CD4-positive, alpha-beta T cell (primary cell): ENCODE results near the gene PAWR. TPM values are rescaled to one million over a fixed set of nuclear protein-coding genes. Genes with fewer than 3 reads are reported as not detected.

ENCODE experiments used
- ATAC-seq: fragments of 200-7000 bp; cut with Tn5 transposase; one replicate; pipeline ENCODE4 v1.10.0; 2022; ENCODE audit warnings: mild to moderate bottlenecking; ENCODE audit not compliant: poor library complexity
- CTCF ChIA-PET: fragments of 350-600 bp; sonication (Branson Sonifier 250); formaldehyde crosslinking; loops from one replicate; lab custom pipeline; 2021; ENCODE audit warnings: antibody characterized with exemption, inconsistent platforms; lab: Charles Lee
- POLR2A ChIA-PET: fragments of 350-600 bp; sonication (Branson Sonifier 250); formaldehyde crosslinking; loops from one replicate; lab custom pipeline; 2021; ENCODE audit warnings: antibody characterized with exemption, inconsistent platforms; lab: Charles Lee
- DNase-seq, 14 experiments: peaks; one replicate each; pipeline ENCODE4 v3.0.0-alpha.2; 2013 to 2020; ENCODE audit warnings: mixed read lengths in 2 of 14
- H3K27ac ChIP-seq, 2 donors: one replicate each; pipeline versions ENCODE4 v1.5.1 to v1.7.0; 2013; ENCODE audit warnings: low read length in 2 of 2, low read depth in 1 of 2, mild to moderate bottlenecking in 1 of 2
- H3K27me3 ChIP-seq, 2 experiments: 1 replicate in 1 of 2; 2 replicates in 1 of 2; pipeline versions ENCODE4 v1.6.1 to v1.7.0; 2013; ENCODE audit warnings: low read length in 2 of 2, control low read depth in 1 of 2, mild to moderate bottlenecking in 1 of 2, moderate library complexity in 1 of 2; ENCODE audit not compliant: insufficient read depth in 2 of 2, control insufficient read depth in 1 of 2
- H3K36me3 ChIP-seq: one replicate; pipeline ENCODE4 v1.6.1; 2013; ENCODE audit warnings: low read length, control low read depth; ENCODE audit not compliant: insufficient read depth
- H3K4me1 ChIP-seq: one replicate; pipeline ENCODE4 v1.6.1; 2013; ENCODE audit warnings: low read length, control low read depth; ENCODE audit not compliant: insufficient read depth
- H3K4me3 ChIP-seq: one replicate; pipeline ENCODE4 v1.5.1; 2013; ENCODE audit warnings: mild to moderate bottlenecking, low read length, moderate library complexity
- H3K9me3 ChIP-seq, 2 experiments: 1 replicate in 1 of 2; 2 replicates in 1 of 2; pipeline versions ENCODE4 v1.6.1 to v1.7.0; 2013; ENCODE audit warnings: low read length in 2 of 2, mild to moderate bottlenecking in 2 of 2, control low read depth in 1 of 2, moderate library complexity in 1 of 2; ENCODE audit not compliant: control insufficient read depth in 1 of 2, insufficient read depth in 1 of 2
- H3K27ac Mint-ChIP-seq: one replicate; pipeline ENCODE4 v1.8.0; 2020; ENCODE audit warnings: mixed read lengths
- H3K27me3 Mint-ChIP-seq: one replicate; pipeline ENCODE4 v1.8.0; 2021; ENCODE audit warnings: mixed read lengths
- H3K36me3 Mint-ChIP-seq: one replicate; pipeline ENCODE4 v1.8.0; 2021; ENCODE audit warnings: low read depth, mixed read lengths
- H3K4me1 Mint-ChIP-seq: one replicate; pipeline ENCODE4 v1.8.0; 2021; ENCODE audit warnings: low read depth, mixed read lengths
- H3K4me3 Mint-ChIP-seq: one replicate; pipeline ENCODE4 v1.8.0; 2020; ENCODE audit warnings: mild to moderate bottlenecking, mixed read lengths
- H3K9me3 Mint-ChIP-seq: one replicate; pipeline ENCODE4 v1.8.0; 2020; ENCODE audit warnings: mixed read lengths
- intact Hi-C, 2 experiments: fragments of 100-400 bp; cut with DNase I in 1 of 2; cut with micrococcal nuclease in 1 of 2; formaldehyde crosslinking; loops; one replicate each; pipeline versions ENCODE4 v1.15.1 to v1.9.0; 2023 to 2025; cut with DNase I, micrococcal nuclease
- total RNA-seq, 174 experiments: library from RNA in 2 of 174; stranded (reverse) in 2 of 174; gene quantifications; one replicate each; pipeline ENCODE4 v1.2.3 and lab custom pipeline; 2021 to 2026
- TF ChIP-seq, protein P1 (sequence below): fragments of 200-600 bp; IDR thresholded peaks from one replicate; pipeline ENCODE4 v1.8.0; 2022; ENCODE audit warnings: antibody characterized with exemption, mild to moderate bottlenecking

Gene PAWR
- total RNA-seq, 2 experiments from 2014 or later: 1.6 to 3.2 TPM

DNA sequence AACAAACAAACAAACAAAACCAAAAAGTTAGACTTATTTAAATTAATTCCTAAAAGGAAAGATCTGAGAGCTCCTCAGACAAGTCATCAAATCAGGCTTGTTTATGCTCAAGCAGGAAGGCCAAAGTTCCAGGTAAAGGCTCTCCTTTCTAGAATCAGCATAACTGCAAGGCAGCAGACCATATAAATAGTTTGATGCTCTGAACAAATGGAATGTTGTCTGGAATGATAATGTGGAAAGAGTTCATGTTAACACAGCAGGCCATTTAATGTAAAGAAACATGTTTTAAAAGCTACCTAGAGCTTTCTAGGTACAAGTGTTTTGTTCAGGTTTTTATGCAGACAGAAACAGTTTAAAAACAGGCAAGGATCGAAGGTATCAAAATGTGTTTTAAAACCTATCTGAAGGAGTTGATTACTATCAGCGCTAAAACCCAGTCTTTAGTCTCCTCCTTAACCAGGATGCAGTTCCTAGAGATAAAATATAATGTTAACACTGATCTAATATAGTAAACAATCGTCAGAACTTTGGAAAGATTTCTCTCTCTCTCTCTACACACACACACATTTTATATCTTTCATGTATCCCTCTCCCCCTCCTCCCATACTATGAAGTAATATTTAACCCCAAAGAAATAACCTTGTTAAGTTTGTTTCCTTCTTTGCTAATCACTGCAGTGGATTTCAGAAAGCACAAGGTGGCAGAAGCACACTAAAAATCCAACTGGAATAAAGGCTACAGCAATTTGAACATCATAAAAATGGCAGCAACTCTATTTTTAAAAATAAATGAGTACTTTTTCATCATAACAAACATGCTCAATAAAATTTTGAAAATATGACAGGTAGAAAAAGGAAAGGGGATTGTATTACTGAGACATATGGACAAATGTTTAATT, 135.5 kb downstream of the PAWR start:
- Histone ChIP-seq H3K27me3 (no peaks in the 10 kb centered on the region), H3K27ac (no peak overlapping the region), H3K36me3 (no peaks in the 10 kb centered on the region), H3K9me3 (peaks cover 0 to 4% of the 10 kb centered on the region in 2 experiments), H3K4me3 (no peak overlapping the region), H3K4me1 (no peaks in the 10 kb centered on the region)
- H3K9me3 Mint-ChIP-seq: no peaks in the 10 kb centered on the region
- ChIA-PET CTCF (no interaction called here), POLR2A (no interaction called here)
- TF ChIP-seq, protein P1, sequence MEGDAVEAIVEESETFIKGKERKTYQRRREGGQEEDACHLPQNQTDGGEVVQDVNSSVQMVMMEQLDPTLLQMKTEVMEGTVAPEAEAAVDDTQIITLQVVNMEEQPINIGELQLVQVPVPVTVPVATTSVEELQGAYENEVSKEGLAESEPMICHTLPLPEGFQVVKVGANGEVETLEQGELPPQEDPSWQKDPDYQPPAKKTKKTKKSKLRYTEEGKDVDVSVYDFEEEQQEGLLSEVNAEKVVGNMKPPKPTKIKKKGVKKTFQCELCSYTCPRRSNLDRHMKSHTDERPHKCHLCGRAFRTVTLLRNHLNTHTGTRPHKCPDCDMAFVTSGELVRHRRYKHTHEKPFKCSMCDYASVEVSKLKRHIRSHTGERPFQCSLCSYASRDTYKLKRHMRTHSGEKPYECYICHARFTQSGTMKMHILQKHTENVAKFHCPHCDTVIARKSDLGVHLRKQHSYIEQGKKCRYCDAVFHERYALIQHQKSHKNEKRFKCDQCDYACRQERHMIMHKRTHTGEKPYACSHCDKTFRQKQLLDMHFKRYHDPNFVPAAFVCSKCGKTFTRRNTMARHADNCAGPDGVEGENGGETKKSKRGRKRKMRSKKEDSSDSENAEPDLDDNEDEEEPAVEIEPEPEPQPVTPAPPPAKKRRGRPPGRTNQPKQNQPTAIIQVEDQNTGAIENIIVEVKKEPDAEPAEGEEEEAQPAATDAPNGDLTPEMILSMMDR: no peak
- H3K36me3 Mint-ChIP-seq: no peaks in the 10 kb centered on the region
- DNase-seq (peak in 2 of 14 experiments; percentile 3 to 16), ATAC-seq (no peak)
- H3K27ac Mint-ChIP-seq: no peak overlapping the region
- H3K4me1 Mint-ChIP-seq: no peaks in the 10 kb centered on the region
- intact Hi-C loops: loop anchor here in 1 of 2 experiments (5.0 to 10.0 kb wide), 2 partner anchors 182 to 630 kb away; no protein-coding TSS in a partner anchor
- H3K27me3 Mint-ChIP-seq: no peaks in the 10 kb centered on the region
- H3K4me3 Mint-ChIP-seq: no peak overlapping the region

DNA sequence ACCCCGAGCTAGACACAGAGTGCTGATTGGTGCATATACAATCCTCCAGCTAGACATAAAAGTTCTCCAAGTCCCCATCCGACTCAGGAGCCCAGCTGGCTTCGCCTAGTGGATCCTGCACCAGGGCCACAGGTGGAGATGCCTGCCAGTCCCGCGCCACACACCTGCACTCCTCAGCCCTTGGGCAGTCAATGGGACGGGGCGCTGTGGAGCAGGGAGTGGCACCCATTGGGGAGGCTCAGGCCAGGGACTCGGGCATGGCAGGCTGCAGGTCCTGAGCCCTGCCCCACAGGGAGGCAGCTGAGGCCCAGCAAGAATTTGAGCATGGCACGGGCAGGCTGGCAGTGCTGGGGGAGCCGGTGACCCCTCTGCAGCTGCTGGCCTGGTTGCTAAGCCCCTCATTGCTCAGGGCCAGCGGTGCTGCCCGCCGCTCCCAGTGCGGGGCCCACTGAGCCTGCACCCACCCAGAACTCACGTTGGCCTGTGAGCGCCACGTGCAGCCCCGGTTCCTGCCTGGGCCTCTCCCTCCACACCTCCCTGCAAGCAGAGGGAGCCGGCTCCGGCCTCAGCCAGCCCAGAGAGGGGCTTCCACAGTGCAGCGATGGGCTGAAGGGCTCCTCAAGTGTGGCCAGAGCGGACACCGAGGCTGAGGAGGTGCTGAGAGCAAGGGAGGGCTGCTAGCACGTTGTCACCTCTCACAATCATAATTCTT, 136.7 kb downstream of the PAWR start:
- POLR2A ChIA-PET: no interaction called here
- Histone ChIP-seq H3K27me3 (no peaks in the 10 kb centered on the region), H3K36me3 (no peaks in the 10 kb centered on the region), H3K27ac (no peak overlapping the region), H3K4me1 (no peaks in the 10 kb centered on the region), H3K9me3 (peaks cover 0 to 4% of the 10 kb centered on the region in 2 experiments), H3K4me3 (no peak overlapping the region)
- CTCF ChIA-PET: no interaction called here
- H3K27me3 Mint-ChIP-seq: no peaks in the 10 kb centered on the region
- no peaks in the 10 kb centered on the region for H3K36me3 Mint-ChIP-seq
- H3K4me3 Mint-ChIP-seq: no peak overlapping the region
- TF ChIP-seq, protein P1: no peak
- H3K4me1 Mint-ChIP-seq: no peaks in the 10 kb centered on the region
- intact Hi-C loops: loop anchor here in 1 of 2 experiments (10.0 kb wide), 1 partner anchor 631 kb away; no protein-coding TSS in a partner anchor
- DNase-seq (no peak), ATAC-seq (no peak)
- no peaks in the 10 kb centered on the region for H3K9me3 Mint-ChIP-seq
- H3K27ac Mint-ChIP-seq: no peak overlapping the region

DNA sequence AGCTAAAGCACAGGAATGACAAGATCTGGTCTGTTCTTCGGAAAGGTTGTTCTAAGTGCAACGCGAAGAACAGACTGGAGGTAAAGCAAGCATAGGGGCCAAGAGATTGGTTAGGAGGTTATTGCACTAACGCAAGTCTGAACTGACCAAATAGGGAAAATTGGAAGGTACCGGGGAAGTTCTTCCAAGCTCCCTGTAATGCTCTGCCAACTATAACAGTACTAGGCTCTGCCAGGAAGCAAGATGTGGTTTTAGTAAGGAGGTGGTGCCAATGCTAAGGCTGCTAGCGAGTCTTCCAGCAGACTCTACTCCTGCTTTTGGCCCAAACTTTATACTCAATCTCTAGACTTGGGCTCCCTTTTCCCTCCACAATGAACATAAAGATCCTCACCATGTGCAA, 138.6 kb downstream of the PAWR start:
- ATAC-seq: no peak
- Mint-ChIP-seq H3K36me3 (no peaks in the 10 kb centered on the region), H3K4me1 (no peaks in the 10 kb centered on the region), H3K9me3 (no peaks in the 10 kb centered on the region), H3K4me3 (no peak overlapping the region), H3K27me3 (no peaks in the 10 kb centered on the region), H3K27ac (no peak overlapping the region)
- Histone ChIP-seq H3K4me1 (no peaks in the 10 kb centered on the region), H3K27me3 (no peaks in the 10 kb centered on the region), H3K4me3 (no peak overlapping the region), H3K27ac (no peak overlapping the region), H3K36me3 (no peaks in the 10 kb centered on the region), H3K9me3 (peaks cover 0 to 4% of the 10 kb centered on the region in 2 experiments)
- ChIA-PET POLR2A (no interaction called here), CTCF (no interaction called here)
- intact Hi-C loops: loop anchor here in 1 of 2 experiments (10.0 kb wide), 1 partner anchor 633 kb away; no protein-coding TSS in a partner anchor
- TF ChIP-seq, protein P1: no peak
- DNase-seq: no peak
